Hematopoietic multipotent progenitor cell treated with erythropoietin and hydrocortisone succinate and interleukin-3 and kit ligand, for 8 days (in vitro differentiated cells): ENCODE results near the gene OR52B2.
A peak's percentile ranks its signal among the peaks of the same experiment; 100 is the strongest.

Experiments
- DNase-seq: peaks from one replicate; pipeline ENCODE4 v3.0.0-alpha.2; 2015

The OR52B2 gene

DNA sequence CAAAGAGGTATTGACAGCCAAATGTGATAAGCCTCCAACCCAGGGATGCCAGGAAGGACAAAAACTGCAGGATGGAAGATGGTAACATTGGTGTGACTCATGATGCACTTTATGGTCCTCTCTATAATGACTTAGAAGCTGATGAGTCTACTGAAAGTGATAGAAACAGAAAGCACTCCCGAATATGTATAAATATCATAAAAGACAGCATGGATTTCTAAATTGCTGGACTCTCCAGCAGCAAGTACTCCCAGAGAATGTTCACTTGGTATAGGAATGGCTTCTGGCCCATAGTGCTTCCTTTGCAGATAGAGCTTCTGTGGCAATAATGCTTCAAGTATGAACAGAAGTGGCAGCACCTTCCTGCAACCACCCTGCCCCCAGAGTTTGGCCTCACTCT is at the start of gene OR52B2:
TSS of gene OR52B2 (minus strand) at position 101 of the 400 bp plus-strand sequence. CDS start at position 101, 0 bp downstream.
- no peak for DNase-seq

DNA sequence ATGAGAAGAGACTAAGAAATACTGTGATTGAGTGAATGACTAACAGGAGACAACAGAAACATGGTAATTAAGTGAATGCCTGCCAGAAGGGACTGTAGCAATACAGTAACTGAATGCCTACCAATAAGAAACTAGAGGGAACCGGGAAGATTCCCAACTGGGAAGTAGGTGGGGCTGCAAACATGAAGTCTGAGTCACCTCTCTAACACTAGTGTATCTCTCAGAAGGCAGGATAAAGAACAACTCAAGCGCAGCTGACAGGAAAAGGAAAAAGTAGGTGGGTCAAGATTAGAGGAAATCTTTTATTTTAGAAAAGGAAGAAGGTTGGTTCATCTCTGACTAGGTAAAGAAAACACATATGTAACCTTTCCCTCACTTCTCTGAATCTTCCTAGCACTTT is 49.2 kb upstream of the OR52B2 start:
- DNase-seq: no peak

DNA sequence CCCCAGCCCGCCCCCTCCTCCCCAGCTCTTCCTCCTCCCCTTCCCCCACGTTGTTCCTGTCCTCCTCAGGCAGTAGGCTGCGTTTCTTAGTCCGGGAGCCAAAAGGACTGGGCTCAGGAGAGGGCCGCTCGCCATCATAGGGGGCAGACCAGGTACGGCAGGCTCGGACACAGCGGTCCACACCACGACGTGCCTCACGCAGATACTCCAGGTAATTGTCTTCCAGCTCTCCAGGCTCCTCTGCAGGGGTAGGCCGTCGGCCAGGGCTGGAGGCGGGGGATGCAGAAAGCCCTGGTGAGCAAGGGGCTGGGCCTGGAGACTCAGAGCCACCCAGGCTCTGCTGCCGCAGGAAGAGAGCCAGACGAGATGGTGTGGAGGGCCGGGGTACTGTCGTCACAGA is 47.6 kb upstream of the OR52B2 start:
- no peak for DNase-seq

DNA sequence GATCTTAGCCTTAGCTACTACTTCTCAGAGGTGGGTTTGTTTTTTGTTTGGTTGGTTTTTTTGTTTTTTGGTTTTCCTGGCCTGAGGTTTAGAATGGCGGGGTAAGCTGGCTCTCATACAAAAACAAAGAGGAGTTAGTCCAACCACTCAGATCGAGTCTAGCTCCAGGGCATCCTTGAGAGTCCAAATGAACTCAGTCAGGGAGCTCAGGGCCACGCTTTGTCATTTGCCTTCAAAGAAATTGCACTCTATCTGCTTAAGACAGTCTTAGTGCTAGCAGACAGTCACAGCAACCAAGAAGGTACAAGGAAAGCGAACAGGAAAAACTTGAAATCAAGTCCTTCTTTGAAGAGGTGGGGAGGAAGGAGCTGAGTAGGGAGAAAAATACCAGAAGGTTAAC is 46.4 kb upstream of the OR52B2 start:
- no peak for DNase-seq

DNA sequence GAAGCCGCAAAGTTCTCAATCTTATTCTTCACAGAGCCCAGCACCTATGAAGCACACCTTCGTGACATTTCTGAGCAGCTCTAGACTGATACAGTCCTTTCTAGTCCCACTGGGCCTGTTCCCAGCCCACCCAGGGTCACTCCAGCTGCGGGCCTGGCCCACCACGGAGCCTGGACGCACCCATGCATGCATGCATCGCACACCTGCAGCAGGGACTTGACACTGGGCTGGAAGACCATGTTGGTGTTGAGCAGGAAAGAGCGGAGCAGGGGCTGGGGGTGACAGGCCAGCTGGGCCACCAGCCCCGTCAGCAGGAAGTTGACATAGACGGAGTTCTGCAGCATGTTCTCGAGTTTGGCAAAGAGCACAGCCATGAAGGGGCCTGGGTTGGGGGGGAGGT is 44.4 kb upstream of the OR52B2 start:
- DNase-seq: no peak

DNA sequence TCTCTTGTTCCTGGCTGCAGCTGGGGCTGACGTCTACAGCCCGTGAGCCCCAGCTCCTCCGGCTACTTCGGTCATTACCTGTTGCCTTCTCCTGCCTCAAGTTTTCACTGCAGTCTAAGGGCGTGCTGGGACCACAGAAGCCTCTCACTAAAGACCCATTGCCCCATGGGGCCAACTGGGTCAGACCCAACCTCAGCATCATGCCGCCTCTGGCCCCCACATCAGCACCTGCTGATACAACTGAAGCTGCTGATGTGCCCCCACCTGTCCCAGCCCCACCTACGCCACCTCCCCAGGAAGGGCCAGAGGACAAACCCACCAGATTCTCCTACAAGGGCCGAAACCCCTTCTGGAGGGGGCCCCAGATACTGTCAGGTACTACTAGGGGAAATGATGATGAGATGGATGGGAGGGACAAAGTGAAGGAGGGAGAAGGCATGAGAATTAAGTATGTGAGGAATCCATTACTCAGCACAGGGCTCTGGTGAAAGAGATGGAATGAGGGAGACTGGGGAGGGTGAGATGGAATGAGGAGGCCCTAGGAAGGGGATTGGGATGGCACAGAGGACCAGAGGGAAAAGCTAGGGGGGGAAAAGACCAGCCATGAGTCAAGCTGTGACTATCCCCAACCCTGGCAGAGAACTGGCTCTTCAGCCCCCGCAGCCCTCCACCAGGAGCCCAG is 40.3 kb upstream of the OR52B2 start:
- no peak for DNase-seq

DNA sequence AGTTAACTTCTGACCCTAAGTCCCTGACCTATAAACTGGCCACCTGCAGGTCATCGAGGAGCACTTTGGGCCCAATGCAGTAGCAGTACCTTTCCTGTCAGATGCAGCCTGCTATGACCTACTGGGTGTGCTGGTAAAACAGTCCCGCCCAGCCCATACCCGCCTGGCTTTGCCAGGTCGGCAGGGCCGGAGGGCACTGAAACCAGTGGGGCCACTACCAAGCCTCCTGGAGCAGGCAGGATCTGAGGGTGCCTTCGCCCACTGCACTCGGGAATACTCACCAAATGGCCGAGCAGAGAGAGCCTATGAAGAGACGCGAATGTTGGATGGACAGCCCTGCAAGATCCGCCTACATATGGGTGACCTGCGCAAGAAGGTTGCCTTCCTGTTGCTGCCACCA is 39.7 kb upstream of the OR52B2 start:
- no peak for DNase-seq

DNA sequence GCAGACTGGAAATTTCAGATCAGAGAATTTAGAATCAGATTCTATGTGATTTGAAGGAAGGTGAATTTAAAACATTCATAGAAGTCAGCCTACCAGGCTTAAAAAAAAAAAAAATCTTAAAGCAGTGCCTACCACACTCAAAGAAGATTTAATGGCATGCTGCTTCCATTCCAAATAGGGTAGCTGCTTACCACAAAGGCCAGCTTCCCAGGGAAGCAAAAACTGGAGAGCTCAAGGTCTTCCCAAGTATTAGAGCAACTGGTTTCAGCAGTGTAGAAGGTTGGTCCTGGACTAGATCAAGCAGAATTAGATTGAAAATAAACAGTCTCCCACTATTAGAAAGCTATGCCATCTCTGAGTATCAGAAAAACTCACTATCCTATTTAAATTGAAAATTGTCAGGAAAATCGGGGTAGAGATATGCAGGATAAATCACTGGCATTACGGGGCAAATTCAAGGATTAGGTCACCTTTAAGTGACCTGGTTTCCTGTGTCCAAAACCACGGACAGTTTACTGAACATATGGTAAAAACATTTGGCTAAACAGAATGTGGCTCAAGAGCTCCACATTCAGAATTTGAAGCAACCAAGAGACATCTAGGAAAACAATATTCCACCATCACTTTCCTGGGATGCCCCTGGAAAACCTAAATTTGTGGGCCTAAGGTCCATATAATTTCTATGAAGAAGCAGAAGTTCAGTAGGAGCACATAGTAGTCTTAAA is 36.5 kb upstream of the OR52B2 start:
- DNase-seq: no peak

DNA sequence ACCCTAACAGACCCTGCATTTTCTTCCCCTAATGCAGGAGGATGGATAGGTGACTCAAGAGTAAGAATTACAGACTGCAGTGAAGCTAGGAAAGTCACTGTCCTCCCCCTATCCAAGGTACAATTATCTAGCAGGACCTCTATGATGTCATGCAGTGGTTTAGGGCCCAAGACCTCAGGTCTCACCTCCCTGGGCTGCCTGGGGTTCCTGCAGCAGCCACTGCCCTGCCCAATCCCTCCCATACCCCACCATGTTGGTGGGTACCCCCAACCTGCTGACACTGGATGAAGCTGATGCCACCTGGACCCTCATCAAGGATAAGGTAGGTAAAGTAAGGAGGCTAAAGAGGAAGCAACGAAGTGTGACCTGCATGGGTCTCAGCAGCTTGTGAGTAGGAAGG is 35.2 kb upstream of the OR52B2 start, which contains the start of gene C11orf42:
TSS of gene C11orf42 (plus strand) at position 192 of the 400 bp plus-strand sequence. CDS start at position 251, 59 bp downstream.
- DNase-seq: no peak

DNA sequence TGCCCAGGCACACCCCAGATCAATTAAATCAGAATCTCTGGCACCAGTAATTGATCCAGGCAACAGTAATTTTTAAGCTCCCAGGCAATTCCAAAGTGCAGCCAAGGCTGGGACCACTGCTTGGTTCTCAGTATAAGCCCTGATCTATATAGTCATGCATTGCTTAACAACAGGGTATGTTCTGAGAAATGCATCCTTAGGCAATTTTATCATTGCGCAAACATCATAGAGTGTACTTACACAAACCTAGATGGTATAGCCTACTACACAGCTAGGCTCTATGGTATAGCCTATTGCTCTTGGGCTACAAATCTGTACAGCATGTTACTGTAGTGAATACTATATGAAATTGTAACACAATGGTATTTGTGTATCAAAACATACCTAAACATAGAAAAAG is 34.6 kb upstream of the OR52B2 start:
- no peak for DNase-seq

DNA sequence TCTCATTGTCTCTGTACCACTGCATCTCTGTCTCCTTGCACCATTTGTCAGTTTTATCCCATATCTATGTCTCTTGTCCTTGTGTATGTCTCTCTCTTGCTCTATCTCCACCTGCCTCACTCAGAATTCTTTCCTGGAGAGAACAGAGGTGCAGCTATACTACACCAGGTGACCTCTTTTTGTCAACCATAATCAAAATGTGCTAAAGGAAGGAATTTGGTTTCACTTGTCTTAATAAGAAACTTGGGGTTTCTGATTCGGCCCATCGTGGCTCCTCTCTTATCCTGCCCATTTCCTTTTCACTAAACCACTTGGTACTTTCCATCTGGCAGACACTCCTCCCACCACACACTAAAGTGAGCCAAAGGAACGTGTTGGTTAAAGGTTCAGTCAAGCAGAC is 33.2 kb upstream of the OR52B2 start:
- no peak for DNase-seq

DNA sequence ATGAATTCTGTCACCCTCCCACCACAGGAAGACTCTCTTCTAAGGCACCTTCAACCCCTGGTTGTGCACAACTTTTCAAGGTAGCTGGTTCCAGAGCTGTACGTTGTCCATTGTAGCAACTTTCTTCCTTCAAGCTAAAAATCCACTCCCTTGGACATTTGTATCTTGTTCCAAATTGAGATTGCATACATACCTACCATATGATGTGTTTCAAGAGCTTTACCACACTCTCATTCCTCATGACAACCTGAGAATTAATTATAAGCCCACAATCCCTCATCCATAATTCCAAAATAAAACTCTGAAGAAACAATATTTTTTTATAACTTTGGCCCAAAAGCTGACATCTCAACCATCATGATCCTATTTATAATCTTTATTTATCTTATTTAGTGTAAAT is 31.9 kb upstream of the OR52B2 start:
- no peak for DNase-seq

DNA sequence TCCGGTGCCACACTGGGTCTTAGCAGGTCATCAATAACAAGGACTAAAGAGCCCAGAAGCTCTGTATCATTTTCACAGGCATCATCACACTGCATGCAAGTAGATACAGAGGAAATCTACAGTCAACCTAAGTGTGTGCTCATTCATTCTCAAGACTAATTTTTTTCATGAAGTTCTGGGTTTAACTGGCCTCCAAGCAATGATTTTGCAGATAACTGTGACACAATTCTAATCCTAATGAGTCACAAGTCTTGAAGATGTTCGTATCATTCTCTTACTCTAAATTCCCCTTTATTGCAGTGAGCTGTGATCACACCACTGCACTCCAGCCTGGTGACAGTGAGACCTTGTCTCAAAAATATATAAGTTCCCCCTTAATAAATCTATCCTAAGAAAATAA is 31.4 kb upstream of the OR52B2 start:
- peak; percentile 17 for DNase-seq

DNA sequence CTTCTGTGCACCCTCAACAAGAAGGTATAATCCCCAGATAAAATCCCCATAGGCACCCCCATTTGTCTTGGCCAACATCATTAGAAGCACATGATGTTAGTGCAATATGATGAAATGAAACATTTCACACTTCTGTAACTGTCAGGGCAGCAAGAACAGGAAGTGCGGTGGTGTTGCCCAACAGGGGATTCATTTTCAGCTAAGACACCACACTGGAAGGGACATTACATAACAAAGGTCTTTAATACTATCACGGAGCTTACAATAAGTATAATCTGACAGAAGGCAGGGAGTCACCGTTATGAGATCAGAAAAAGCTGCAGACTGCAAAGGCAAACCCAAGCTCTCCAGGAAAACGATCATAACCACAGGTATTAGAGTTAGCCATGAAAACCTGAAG is 30.8 kb upstream of the OR52B2 start:
- DNase-seq: peak; percentile 40

DNA sequence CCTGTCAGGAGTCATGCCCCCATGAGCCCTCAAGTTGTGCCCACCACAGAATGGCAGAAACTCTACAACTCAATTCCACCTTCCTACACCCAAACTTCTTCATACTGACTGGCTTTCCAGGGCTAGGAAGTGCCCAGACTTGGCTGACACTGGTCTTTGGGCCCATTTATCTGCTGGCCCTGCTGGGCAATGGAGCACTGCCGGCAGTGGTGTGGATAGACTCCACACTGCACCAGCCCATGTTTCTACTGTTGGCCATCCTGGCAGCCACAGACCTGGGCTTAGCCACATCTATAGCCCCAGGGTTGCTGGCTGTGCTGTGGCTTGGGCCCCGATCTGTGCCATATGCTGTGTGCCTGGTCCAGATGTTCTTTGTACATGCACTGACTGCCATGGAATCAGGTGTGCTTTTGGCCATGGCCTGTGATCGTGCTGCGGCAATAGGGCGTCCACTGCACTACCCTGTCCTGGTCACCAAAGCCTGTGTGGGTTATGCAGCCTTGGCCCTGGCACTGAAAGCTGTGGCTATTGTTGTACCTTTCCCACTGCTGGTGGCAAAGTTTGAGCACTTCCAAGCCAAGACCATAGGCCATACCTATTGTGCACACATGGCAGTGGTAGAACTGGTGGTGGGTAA is 29.2 kb upstream of the OR52B2 start, which contains the start of gene OR52W1:
TSS of gene OR52W1 (plus strand) at position 51 of the 637 bp plus-strand sequence. CDS start at position 51, 0 bp downstream.
- no peak for DNase-seq

DNA sequence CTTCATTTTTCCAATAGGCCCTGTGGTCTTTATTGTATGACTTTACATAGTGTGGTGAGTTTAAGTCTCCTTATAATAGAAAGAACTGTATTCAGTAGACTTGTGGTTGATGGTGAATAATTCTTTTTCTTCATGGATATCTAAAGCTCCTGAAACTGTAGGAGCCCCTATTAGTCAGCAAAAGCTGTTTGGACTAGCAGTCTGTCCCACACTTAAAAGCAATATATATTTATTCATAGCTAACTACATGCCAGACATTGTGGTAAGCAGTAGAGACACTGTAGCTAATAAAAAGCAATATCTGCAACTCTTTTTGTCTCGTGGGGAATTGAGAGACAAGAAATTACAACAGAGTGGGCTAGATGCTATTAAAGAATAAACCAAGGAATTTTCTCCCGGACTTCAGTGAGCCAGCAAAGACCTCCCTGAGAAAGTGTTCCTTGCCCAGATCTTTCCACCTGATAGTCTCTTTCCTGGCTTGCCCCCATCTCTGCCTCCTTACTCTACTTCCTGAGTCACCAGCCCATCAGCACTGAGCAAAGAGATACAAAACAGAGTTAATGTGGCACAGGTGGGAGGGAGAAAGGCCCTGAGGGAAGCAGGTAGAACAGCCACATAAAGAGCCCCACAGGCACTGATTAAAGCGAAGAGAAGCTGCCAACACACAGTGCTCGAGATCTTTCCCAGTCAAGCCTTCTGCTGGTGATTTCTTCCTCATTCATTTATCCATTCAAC is 27.5 kb upstream of the OR52B2 start:
- DNase-seq: no peak

DNA sequence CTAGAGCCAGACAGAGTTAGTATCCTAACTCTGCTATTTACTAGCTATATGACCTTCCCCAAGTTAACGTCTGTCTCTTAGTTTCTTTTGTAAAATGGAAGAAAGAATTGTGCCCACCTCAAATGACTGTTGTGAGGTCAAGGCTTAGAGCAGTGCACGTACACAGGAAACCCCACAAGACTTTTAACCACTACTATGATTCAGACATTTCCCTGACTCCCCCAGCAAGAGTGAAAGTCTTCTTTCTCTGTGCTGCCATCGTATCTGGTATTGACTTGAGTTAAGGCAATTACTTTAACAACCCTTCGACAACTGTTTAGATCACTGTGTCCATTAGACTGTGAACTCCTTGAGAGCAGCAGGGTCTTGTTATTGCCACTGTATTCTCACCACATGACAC is 26.3 kb upstream of the OR52B2 start:
- no peak for DNase-seq

DNA sequence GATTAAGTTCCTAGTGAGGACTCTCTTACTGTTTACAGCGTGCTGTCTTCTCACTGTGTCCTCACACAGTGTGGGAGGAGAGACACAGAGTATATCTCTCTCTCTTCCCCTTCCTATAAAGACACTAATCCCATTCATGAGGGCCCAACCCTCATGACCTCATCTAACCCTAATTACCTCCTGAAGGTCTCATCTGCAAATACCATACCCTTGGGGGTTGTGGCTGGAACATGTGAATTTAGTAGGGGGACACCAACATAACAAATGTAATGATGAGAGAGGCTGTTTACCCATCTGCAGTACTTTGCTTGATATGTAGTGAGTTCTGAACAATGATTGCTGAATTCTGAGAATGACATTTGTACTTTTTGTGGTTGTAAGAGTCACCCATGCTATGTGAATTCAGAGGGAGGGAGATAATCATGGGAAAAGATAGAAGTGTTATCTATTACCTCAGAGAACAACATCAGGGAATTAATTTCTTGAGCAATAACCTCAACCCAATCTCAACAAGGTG is 24.0 kb upstream of the OR52B2 start:
- no peak for DNase-seq

DNA sequence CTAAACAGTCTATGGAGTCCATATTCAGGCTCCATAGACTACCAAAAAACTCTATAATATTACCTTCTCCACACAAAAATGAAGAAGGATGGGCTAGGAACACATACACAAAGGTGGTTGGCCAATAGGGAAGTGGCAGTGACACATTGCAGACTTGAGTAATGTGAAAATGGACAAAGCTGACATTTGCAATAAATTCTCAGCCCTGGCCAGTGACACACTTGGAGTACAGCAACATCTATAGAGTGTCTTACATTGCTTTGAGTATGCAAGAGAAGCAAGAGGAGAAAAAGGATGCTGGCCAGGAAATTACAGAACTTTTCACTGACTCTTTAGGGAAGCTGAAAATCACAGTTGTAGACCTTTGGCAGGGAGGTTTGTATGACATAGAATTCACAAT is 21.6 kb upstream of the OR52B2 start:
- no peak for DNase-seq

DNA sequence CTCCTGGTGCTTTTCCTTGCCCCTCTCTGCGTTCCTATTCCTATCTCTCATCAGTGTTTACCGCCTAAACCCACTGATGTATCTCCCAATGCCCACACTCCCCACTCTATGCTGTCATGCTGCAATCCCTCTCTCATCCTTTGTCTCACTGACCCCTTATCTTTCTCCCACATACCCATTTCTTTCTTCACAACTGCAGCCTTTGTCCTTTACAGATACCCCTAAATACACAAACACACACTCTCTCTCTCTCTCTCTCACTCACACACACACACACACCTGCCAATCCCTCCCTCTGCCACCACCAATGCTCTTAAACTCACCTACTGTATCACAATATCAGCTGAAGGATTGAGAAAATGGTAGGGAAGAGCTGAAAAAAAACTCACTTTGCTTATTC is 5.3 kb upstream of the OR52B2 start:
- DNase-seq: no peak

DNA sequence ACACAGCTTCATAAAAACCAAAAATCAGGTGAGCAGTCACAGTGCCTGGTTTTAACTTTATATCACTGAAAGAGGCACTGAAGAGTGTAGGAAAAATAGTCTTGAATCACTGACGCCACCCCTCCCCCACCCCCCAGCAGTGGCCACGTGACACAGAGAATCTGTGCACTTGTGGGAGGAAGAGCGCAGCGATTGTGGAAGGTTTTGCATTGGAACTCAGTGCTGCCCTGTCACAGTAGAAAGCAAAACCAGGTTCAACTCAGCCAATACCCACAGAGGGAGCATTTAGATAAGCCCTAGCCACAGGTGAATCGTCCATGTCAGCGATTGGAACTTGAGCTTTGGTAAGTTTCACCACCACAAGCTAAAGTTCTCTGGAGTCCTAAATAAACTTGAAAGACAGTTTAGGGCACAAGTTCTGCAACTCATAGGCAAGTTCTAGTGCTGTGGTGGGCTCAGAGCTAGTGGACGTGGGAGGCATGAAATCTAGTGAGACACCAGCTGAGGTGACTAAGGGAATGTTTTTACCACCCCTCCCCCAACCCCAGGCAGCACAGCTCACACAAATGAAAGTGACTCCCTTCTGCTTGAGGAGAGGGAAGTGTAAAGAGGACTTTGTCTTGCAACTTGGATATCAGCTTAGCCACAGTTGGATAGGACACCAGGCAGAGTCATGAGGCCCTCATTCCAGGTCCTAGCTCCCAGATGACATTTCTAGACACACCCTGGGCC is 13.3 kb downstream of the OR52B2 start:
- no peak for DNase-seq

DNA sequence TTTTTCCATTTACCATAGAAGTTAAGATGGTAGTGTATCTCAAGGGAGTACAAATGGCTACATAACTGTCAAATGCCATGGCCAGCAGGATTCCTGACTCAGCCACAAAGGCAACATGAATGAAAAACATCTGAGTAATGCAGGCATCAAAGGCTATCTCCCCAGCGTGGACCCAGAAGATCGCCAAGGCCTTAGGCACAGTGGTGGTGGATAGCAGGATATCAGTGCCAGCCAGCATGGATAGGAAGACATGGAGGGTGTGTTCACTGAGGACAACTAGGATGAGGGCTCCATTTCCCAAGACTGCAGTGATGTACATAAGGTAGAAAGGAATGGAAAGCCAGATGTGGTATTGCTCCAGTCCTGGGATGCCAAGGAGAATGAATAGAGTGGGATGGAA is 18.0 kb downstream of the OR52B2 start:
- no peak for DNase-seq
